NCI-H345 treated with DMSO at 0.1 percent for 48 hours (cell line): ENCODE results near the gene USP6NL.

ENCODE experiments used
- DNase-seq: peaks from one replicate; lab custom pipeline; 2025; ENCODE audit not compliant: unreplicated experiment; lab: John Stamatoyannopoulos, UW

The USP6NL gene

DNA sequence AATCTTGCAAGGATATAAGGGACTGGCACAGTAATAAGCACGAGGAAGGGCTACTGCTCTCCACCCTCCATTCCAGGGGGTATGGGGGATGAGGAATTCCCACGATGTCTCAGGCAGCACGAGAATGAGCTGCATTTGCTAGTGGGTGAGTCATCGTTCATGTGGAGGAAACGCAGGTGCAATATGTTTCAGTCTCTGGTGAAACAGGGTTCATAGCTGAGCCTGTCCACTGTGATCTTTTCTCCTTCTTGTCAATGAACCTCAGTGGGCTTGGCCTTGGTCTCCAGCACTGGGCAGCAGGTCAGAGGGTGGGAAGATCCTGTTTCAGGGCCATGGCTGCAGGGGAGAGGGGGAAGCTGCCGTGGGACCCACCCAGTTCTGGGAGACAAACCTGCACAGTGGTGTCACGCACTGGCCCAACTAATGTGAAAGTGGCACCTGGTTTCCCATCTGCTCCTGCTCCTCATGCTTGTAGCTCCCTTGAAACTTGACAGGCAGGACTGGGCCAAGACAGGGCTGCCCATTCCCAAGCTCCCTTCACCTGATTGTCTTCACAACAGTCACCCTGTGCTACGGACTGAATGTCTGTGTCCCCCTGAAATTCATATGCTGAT is 181.9 kb downstream of the USP6NL start:
- no peak for DNase-seq

DNA sequence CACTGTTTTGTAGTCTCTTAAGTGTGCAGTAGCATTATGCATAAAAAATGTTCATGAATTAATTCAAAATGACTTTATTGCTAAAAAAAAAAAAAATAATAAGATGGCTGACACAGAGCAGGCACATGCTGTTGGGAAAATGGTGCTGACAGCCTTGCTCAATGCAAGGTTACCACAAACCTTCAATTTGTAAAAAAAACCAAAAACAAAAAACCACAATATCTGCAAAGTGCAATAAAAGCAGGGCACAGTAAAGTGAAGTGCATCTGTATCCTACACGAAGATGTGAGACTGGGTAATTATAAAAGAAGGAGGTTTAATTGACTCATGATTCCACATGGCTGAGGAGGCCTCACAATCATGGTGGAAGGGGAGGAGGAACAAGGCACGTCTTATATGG is 185.8 kb downstream of the USP6NL start:
- no peak for DNase-seq

DNA sequence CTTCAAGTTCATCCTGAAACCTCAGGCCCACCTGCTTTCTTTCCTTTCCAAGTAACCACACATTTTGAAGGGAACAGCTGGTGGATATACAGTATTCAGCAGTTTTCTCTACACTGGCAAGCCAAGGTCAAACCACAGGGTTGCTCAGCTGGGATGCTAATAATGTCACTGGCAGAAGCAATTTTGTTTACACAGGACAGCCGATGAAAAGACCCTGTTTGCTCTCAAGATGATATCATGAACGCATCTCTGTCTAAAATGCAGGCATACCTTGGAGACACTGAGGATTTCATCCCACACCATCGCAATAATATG is 186.2 kb downstream of the USP6NL start:
- no peak for DNase-seq

GRCh38 chr10:11424456-11425295 is 186.8 kb downstream of the USP6NL start:
- peak; percentile 25 for DNase-seq

DNA sequence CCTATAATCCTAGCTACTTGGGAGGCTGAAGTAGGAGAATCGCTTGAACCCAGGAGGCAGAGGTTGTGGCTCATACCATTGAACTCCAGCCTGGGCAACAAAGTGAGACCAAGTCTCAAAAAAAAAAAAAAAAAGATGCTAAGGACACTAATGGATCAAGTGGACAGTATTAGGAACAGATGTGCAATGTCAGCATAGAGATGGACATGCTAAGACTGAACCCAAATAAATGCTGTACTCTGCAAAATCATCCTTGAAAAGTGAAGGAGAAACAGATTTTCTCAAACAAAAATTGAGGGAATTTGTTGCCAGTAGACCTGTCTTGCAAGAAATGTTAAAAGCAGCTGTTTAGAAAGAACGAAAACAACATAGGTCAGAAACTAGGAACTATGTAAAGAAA is 194.5 kb downstream of the USP6NL start:
- DNase-seq: no peak

GRCh38 chr10:11415095-11415494 is 196.4 kb downstream of the USP6NL start:
- no peak for DNase-seq

DNA sequence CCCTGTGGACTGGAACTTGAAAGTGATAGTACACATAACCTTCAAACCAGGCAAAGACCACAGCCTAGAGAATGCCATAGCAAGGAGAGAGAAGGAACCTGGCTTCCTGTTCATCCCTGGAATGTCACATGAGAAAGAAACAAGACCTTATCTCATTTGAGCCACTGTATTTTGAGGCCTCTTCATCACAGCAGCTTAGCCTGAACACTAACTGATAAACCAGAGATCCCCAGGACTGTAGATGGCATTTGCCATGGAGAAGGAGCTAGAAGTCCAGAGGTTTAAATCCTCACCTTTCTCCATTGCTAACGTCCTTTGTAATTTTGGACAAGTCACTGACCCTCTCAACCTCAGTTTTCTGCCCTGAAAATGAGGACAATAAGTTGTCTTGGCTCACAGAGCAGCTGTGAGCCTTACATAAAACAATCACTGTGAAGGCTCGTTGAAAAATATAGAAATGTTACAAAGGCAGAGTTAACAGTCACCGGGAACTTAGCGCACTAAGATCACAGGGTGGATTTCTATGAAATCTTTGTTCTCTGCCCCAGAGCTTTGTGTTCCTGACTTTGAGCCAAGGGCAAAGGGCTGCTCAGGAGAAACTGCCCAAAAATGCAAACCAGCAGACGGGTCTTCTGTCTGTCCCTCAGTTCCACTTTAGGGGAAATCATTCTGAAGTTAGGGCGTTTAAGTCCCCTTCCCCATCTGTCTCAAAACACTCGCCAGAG is 197.0 kb downstream of the USP6NL start:
- DNase-seq: no peak

GRCh38 chr10:11411926-11412545 is 199.4 kb downstream of the USP6NL start:
- no peak for DNase-seq

DNA sequence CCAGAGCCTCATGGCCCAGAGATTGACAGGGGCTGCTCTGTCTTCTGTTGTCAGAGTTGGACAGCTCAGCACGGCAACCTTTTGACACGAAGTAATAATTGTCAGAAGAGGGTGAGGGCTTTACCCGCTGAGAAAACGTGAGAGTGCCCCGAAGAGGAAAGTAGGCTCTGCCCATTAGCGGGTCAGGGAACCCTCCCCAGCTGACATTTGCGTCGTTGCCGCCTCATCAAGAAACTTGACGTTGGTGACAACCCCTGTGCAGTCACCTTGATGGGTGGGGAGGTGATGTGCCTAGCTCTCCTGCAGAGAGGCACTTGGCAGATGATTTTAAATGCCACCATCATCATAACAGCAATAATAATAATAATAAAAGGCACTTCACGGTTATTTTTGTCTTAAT is 202.1 kb downstream of the USP6NL start:
- no peak for DNase-seq

DNA sequence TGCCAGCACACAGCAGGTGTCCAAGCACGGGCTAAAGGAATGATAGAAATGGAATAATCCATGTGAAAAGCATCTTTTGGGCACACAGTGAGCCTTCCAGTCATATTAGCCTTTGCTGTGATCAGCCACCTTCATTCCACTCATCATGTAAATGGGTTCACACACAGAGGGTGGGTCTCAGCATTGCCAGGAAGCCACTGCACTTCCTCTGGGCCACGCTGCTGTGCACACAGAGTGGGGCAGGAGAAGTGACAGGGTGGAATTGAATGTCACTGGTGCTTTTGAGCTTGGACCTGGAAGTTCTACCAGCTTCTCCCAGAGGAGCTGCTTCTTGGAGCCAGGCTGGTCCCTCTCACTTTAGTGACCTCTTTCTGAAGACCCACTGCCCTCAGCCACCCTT is 203.5 kb downstream of the USP6NL start:
- DNase-seq: no peak

- DNase-seq: no peak
These were observed 204.7 kb downstream of the USP6NL start for GRCh38 chr10:11406746-11407145.

DNA sequence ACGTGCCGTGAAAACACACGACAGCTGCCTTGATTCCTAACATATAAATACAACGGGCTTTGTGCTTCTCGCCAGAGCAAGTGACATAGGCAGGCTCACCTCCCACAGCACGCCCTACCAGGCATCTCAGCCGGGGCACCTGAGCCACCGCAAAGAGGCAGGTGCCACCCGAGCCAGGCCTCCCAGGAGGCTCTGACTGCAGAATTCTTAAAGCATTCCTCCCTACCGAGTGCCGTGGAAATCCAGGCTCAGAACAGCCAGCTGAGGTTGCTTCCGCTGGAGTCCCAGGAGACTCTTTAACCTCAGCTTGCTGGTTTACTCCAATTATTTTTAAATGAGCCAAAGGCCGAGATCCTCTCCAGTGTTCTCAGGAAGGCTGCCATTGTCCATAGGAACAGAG is 206.5 kb downstream of the USP6NL start:
- DNase-seq: no peak
